Stimulated activated naive B cell treated with anti-CD40 and anti-IgM and Interleukin-4, amounts not matched to agents 10 μg/mL and 1 μg/mL and 100 μg/mL, for 72 hours (primary cell): ENCODE data around the gene NTSR1.

Experiments
- ATAC-seq, 2 donors: fragments of 150-1000 bp; cut with Tn5 transposase; replicated peaks; 2 replicates each; pipeline ENCODE4 v1.10.0; 2021; ENCODE audit warnings: moderate library complexity in 1 of 2
- DNase-seq: peaks from one replicate; pipeline ENCODE4 v3.0.0; 2021
- H3K27ac Mint-ChIP-seq: one replicate; pipeline ENCODE4 v1.8.0; 2022; ENCODE audit warnings: mild to moderate bottlenecking, mixed read lengths
- H3K27me3 Mint-ChIP-seq, 2 donors: one replicate each; pipeline ENCODE4 v1.8.0; 2022; ENCODE audit warnings: mixed read lengths in 2 of 2
- H3K36me3 Mint-ChIP-seq, 2 donors: one replicate each; pipeline ENCODE4 v1.8.0; 2022; ENCODE audit warnings: mixed read lengths in 2 of 2, mild to moderate bottlenecking in 1 of 2
- H3K4me1 Mint-ChIP-seq, 2 donors: one replicate each; pipeline ENCODE4 v1.8.0; 2022; ENCODE audit warnings: mixed read lengths in 2 of 2, mild to moderate bottlenecking in 1 of 2
- H3K4me3 Mint-ChIP-seq, 2 donors: one replicate each; pipeline ENCODE4 v1.8.0; 2022; ENCODE audit warnings: mild to moderate bottlenecking in 2 of 2, mixed read lengths in 2 of 2, moderate library complexity in 1 of 2
- H3K9me3 Mint-ChIP-seq, 2 donors: one replicate each; pipeline ENCODE4 v1.8.0; 2022; ENCODE audit warnings: mixed read lengths in 2 of 2, mild to moderate bottlenecking in 1 of 2

Gene NTSR1

DNA sequence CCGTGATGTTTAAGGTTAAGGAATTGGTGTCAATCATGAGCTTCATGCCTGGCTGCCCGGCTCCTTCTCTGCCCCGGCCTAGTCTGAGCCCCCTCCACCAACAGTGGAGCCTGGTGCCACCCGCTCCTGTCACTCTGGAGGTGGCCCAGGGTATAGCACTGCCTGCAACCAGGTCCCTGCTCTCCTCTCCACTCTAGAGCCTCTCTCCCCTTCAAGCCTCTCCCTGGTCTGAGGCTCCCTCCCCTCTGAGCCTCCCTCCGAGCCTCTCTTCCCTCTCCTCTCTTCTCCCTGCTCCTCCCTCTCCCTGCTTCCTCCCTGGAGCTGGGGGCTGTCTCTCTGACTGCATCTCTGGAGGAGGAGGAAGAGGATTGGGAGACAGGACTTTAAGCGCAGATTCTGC is 56.4 kb downstream of the NTSR1 start:
- Mint-ChIP-seq H3K4me3 (no peak overlapping the region), H3K27ac (no peak overlapping the region)

DNA sequence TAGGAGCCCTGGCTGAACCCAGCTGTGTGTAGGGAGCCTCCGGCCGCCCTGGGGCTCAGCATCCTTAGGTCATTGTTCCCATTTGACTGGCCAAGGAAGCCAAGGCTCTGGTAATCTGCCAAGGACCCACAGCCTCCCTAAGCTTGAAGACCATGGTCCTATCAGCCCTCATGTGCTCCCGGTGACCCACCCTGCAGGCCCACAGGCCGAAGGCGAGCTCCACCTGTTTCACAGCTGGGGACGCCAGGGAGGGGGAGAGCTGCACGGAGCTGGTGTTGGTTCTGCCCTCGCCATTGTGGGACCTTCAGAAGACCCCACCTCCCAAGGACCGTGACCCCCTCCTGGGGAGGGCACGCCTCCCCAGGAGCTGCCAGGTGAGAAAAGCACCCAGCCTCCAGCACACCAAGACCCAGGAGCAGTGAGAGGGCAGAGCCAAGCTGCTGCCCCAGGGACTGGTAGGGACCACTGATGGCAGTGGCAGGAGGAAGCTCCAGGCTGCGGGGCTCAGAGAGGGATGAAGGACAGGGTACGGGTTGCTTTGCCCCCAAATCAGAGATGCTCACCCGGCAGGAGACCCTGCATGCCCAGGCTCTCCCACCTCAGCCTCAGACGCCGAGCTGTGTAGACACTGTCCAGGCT is 56.9 kb downstream of the NTSR1 start:
- H3K9me3 Mint-ChIP-seq: no peaks in the 10 kb centered on the region
- no peak for ATAC-seq
- H3K27me3 Mint-ChIP-seq: peaks cover 9 to 19% of the 10 kb centered on the region in 2 donors

More for the DNA sequence above, 56.4 kb downstream of the NTSR1 start:
- DNase-seq (no peak), ATAC-seq (no peak)
- Mint-ChIP-seq H3K4me1 (peaks cover 0 to under 1% of the 10 kb centered on the region in 2 donors), H3K36me3 (no peaks in the 10 kb centered on the region), H3K9me3 (no peaks in the 10 kb centered on the region), H3K27me3 (peaks cover 9 to 20% of the 10 kb centered on the region in 2 donors)

DNA sequence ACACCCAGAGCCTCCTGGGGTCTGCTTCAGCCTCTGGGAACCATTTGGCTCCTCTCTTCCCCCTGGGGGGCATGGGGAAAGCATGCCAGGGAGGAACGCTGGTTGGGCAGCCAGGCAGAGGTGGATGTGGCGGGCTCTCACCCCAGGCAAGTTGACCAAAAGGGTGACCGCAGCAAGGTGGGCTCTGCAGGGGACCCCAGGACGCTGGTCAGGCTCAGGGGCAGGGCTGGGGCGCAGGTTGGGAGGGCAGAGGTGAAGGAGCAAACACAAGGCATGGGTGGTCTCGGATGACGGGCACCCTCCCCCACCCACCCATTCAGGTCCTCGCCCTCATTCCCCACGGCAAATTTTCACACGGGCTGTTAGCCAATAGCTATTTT is 57.4 kb downstream of the NTSR1 start:
- Mint-ChIP-seq H3K36me3 (no peaks in the 10 kb centered on the region), H3K27ac (no peak overlapping the region), H3K4me1 (peaks cover 0 to 6% of the 10 kb centered on the region in 2 donors), H3K9me3 (no peaks in the 10 kb centered on the region), H3K4me3 (no peak overlapping the region), H3K27me3 (peaks cover 9 to 19% of the 10 kb centered on the region in 2 donors)
- DNase-seq (no peak), ATAC-seq (no peak)

More for the DNA sequence above, 56.9 kb downstream of the NTSR1 start:
- no peaks in the 10 kb centered on the region for H3K36me3 Mint-ChIP-seq
- no peak for DNase-seq
- H3K4me3 Mint-ChIP-seq: no peak overlapping the region
- H3K4me1 Mint-ChIP-seq: peaks cover 0 to 4% of the 10 kb centered on the region in 2 donors
- H3K27ac Mint-ChIP-seq: no peak overlapping the region

DNA sequence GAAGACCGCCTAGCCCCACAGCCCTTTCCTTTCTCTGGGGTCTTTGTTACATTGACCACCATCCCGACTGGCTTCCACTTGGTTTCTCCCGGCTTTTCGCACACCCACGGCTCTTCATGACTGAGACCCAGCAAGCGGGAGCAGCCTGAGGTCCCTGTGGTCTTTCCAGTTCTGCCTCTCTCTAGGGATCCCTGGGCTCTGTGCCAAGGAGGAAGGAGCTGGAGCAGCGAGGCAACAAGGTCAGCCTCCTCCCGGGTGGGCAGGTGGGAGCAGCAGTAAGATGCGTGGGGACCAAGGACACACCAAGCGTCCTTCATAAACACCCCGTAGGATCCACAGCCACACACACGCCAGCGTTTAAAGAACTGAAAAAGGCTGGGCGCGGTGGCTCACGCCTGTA is 58.1 kb downstream of the NTSR1 start:
- Mint-ChIP-seq H3K27ac (no peak overlapping the region), H3K9me3 (no peaks in the 10 kb centered on the region), H3K36me3 (no peaks in the 10 kb centered on the region), H3K4me1 (peaks cover 0 to 6% of the 10 kb centered on the region in 2 donors), H3K27me3 (peaks cover 9 to 25% of the 10 kb centered on the region in 2 donors), H3K4me3 (no peak overlapping the region)
- DNase-seq (no peak), ATAC-seq (no peak)

DNA sequence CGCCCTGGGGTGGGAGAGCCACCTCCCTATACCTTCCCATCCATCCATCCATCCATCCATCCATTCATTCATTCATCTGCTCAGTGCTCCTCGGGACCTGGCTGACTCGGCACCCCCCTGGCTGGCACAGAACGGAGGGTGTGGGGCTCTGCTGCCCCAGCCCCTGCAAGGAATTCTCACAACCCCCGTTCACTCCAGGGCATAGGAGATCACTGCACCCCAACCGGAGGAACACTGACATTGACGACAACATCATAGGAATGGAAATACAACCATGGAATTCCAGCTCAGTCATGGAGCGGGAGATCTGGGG is 59.6 kb downstream of the NTSR1 start:
- H3K4me3 Mint-ChIP-seq: no peak overlapping the region

DNA sequence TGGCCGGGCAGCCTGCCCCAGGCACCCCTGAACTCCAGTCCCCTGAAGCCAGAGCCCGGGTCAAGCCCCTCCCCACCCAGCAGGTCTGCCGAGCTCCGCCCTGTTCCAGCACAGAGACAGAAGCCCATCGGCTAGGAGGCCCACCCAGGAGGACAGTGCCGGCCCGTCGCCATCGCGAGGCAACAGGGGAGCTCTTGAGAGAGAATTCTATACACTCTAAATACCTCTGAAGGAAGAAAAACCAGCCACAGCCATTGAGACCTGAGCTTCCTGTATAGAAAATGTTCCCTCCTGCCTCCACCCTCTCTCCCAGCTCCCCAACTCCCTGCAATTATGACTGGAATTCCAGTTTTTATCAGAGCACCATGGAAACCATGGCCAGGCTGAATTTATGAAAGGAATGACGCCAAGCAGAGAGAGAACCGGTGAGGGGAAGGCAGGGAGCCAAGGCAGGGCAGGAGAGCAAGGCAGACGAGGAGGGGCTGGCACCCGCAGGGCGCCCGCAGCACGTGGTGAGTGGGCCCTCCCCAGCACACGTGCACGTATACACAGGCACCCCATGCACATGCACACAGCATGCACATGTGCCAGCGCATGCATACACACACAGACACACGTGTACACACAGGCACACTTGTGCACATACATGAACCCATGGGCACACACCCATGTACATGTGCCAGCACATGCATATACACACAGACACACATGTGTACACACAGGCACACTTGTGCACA is 60.1 kb downstream of the NTSR1 start:
- ATAC-seq (no peak), DNase-seq (no peak)
- Mint-ChIP-seq H3K27me3 (peaks cover 9 to 21% of the 10 kb centered on the region in 2 donors), H3K9me3 (no peaks in the 10 kb centered on the region), H3K4me1 (peaks cover 0 to 6% of the 10 kb centered on the region in 2 donors), H3K4me3 (no peak overlapping the region), H3K36me3 (no peaks in the 10 kb centered on the region), H3K27ac (no peak overlapping the region)

More for the DNA sequence above, 59.6 kb downstream of the NTSR1 start:
- Mint-ChIP-seq H3K27me3 (peaks cover 9 to 26% of the 10 kb centered on the region in 2 donors), H3K9me3 (no peaks in the 10 kb centered on the region), H3K4me1 (peaks cover 0 to 6% of the 10 kb centered on the region in 2 donors), H3K27ac (no peak overlapping the region), H3K36me3 (no peaks in the 10 kb centered on the region)
- ATAC-seq (no peak), DNase-seq (no peak)

- Mint-ChIP-seq H3K27me3 (peaks cover 9 to 15% of the 10 kb centered on the region in 2 donors), H3K4me1 (peaks cover 2 to 7% of the 10 kb centered on the region in 2 donors), H3K4me3 (no peak overlapping the region), H3K36me3 (no peaks in the 10 kb centered on the region), H3K27ac (no peak overlapping the region), H3K9me3 (no peaks in the 10 kb centered on the region)
- DNase-seq (no peak), ATAC-seq (no peak)
Measured at GRCh38 chr20:62769346-62770071, 60.9 kb downstream of the NTSR1 start.

GRCh38 chr20:62770111-62770910 is 61.7 kb downstream of the NTSR1 start:
- ATAC-seq (no peak), DNase-seq (no peak)
- H3K27me3 Mint-ChIP-seq: peaks cover 4 to 9% of the 10 kb centered on the region in 2 donors
- no peak overlapping the region for H3K27ac Mint-ChIP-seq
- no peak overlapping the region for H3K4me3 Mint-ChIP-seq
- no peaks in the 10 kb centered on the region for H3K36me3 Mint-ChIP-seq
- H3K9me3 Mint-ChIP-seq: no peaks in the 10 kb centered on the region
- H3K4me1 Mint-ChIP-seq: peaks cover 7 to 15% of the 10 kb centered on the region in 2 donors

- Mint-ChIP-seq H3K4me1 (peaks cover 11 to 21% of the 10 kb centered on the region in 2 donors), H3K27me3 (peaks cover 4 to 7% of the 10 kb centered on the region in 2 donors), H3K36me3 (no peaks in the 10 kb centered on the region), H3K4me3 (no peak overlapping the region), H3K27ac (peak overlapping the region; percentile 28), H3K9me3 (no peaks in the 10 kb centered on the region)
- ATAC-seq (no peak), DNase-seq (no peak)
Measured at GRCh38 chr20:62770916-62771315, 62.3 kb downstream of the NTSR1 start.

DNA sequence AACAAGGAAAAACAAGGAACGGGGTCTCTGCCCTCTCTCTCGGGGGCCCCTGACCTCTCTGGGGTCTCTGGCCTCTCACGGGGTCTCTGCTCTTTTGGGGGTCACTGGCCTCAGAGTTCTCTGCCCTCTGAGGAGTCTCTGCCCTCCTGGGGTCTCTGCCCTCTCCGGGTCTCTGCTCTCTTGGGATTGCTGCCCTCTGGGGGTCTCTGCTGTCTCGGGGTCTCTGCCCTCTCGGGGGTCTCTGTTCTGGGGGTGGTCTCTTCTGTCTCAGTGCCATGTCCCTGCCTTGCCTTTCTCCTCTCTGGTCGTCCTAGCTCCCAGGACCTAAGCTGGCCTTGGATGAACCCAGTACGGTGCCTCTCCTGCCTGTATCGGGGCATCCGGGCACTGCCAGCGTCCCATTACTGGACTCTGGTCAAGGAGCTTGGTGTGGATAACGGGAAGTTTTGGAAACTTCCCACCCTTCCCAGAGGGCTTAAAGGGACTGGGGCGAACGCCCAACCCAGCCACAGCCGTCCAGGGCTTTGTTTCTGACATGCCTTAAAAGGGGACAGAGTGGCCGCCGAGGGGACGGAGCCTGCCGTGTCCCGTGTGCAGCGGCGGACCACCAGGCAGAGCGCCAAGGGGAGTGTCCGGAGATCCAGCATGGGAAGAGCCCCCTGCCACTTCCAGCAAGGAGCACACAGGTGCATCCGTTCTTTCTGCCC is 62.9 kb downstream of the NTSR1 start:
- DNase-seq: no peak
- peaks cover 16 to 27% of the 10 kb centered on the region in 2 donors for H3K4me1 Mint-ChIP-seq
- H3K36me3 Mint-ChIP-seq: no peaks in the 10 kb centered on the region
- H3K9me3 Mint-ChIP-seq: peaks cover 0 to under 1% of the 10 kb centered on the region in 2 donors
- peaks cover 2 to 7% of the 10 kb centered on the region in 2 donors for H3K27me3 Mint-ChIP-seq
- H3K4me3 Mint-ChIP-seq: no peak overlapping the region
- no peak overlapping the region for H3K27ac Mint-ChIP-seq
- no peak for ATAC-seq

DNA sequence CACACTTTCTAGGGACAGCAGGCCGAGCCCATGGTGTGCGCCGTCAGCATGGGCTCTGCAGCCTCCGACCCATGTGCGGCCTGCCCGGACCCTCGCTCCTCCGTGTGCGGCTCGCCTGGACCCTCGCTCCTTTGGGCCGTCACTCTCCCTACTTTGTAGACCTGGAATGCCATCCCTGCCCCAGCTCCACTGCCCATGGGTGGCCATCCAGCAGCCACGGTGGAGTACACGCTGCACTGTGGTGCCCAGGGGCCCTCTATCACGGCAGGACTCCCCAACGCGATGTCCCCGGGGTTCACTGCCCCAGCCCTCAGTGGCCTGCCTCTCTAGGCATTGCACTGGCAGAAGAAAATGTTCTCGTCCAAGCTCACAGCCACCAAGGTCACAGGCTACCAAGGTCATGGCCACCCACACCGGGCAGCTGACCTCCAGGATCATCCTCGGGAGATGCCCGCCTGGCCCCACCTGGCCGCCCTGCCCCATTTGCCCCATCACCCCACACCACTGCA is 63.5 kb downstream of the NTSR1 start:
- peaks cover 0 to 3% of the 10 kb centered on the region in 2 donors for H3K36me3 Mint-ChIP-seq
- ATAC-seq (no peak), DNase-seq (no peak)
- peaks cover 0 to 7% of the 10 kb centered on the region in 2 donors for H3K27me3 Mint-ChIP-seq
- H3K9me3 Mint-ChIP-seq: peaks cover 3 to 7% of the 10 kb centered on the region in 2 donors
- H3K4me3 Mint-ChIP-seq: no peak overlapping the region
- H3K27ac Mint-ChIP-seq: no peak overlapping the region
- peaks cover 20 to 33% of the 10 kb centered on the region in 2 donors for H3K4me1 Mint-ChIP-seq

DNA sequence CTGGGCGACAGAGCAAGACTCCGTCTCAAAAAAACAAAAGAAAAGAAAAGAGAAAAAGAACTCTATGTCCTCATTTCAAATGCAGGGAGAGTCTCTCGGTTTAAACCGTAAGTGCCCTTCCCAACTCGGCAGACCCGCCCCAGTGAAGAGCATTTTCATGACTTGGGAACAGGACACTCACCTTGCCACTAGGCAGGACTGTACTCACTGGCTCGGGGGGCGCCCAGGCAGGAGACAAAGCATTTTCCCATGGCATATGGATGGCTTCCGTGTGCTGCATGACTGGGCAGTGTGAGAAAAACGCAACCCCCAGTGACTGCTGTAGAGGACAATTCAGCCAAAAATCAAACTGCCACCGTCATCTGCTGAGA is 64.0 kb downstream of the NTSR1 start:
- Mint-ChIP-seq H3K27ac (no peak overlapping the region), H3K4me1 (peaks cover 22 to 37% of the 10 kb centered on the region in 2 donors), H3K4me3 (no peak overlapping the region), H3K27me3 (peaks cover 0 to 7% of the 10 kb centered on the region in 2 donors), H3K9me3 (peaks cover 3 to 7% of the 10 kb centered on the region in 2 donors), H3K36me3 (peaks cover 0 to 4% of the 10 kb centered on the region in 2 donors)
- DNase-seq: no peak
- ATAC-seq: no peak

GRCh38 chr20:62772990-62773844 is 64.6 kb downstream of the NTSR1 start:
- Mint-ChIP-seq H3K4me1 (peaks cover 22 to 37% of the 10 kb centered on the region in 2 donors), H3K27ac (no peak overlapping the region), H3K27me3 (peaks cover 0 to 7% of the 10 kb centered on the region in 2 donors), H3K4me3 (no peak overlapping the region), H3K36me3 (peaks cover 0 to 4% of the 10 kb centered on the region in 2 donors), H3K9me3 (peaks cover 3 to 7% of the 10 kb centered on the region in 2 donors)
- DNase-seq: no peak
- no peak for ATAC-seq
